GM21576 (cell line): ENCODE data around the gene FRMD7.
"Not testable (repeated sequence)": the region's sequence is repeated elsewhere in the genome, so short reads cannot be mapped to it uniquely, and the experiment has no call there.

ENCODE experiments used
- ATAC-seq: cut with Tn5 transposase; IDR thresholded peaks from one replicate; pipeline ENCODE4 v1.9.1; 2021; ENCODE audit warnings: mild to moderate bottlenecking, moderate library complexity; ENCODE audit not compliant: unreplicated experiment

FRMD7 gene, protein sequence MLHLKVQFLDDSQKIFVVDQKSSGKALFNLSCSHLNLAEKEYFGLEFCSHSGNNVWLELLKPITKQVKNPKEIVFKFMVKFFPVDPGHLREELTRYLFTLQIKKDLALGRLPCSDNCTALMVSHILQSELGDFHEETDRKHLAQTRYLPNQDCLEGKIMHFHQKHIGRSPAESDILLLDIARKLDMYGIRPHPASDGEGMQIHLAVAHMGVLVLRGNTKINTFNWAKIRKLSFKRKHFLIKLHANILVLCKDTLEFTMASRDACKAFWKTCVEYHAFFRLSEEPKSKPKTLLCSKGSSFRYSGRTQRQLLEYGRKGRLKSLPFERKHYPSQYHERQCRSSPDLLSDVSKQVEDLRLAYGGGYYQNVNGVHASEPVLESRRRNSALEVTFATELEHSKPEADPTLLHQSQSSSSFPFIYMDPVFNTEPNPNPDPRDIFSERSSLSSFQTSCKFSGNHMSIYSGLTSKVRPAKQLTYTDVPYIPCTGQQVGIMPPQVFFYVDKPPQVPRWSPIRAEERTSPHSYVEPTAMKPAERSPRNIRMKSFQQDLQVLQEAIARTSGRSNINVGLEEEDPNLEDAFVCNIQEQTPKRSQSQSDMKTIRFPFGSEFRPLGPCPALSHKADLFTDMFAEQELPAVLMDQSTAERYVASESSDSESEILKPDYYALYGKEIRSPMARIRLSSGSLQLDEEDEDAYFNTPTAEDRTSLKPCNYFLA

DNA sequence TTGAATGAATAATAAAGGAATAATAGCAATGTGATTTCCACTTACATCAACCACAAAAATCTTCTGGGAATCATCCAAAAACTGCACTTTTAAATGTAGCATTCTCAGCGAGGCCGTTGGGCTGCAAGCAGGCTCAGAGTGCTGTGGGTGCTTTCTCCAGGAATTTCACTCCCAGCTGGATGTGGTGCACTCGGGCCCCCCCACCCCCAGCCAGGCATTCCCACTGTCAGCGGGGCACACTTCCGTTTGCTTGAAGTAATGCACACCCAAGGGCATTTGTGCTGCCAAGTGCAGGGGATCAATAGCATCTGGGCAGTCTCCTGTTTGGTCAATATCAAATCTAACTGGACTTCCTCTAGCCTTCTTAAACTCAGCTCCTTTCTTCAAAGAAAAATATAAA, at the start of gene FRMD7:
FRMD7 (minus strand) TSS at position 278 of the 400 bp plus-strand sequence; CDS start at position 102, 176 bp downstream.
- ATAC-seq: no peak

DNA sequence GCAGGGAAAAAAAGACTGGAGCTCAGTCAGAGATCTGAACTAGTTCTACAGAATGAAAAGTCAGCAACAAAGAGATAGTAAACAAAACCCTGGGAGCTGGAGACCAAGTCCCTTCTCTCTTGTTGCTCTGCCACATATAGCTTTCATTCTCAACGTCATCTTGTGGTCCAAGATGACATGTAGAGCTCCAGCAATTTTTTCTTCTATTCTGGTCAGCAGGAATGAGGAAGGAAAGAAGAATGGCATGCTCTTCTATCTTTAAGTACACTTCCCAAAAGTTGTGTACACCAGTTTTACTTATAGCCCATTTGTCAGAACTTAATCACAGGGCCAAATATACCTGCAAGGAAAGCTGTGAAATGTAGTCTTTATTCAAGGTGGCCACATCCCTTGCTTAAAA, 45.8 kb upstream of the FRMD7 start:
- ATAC-seq: no peak

DNA sequence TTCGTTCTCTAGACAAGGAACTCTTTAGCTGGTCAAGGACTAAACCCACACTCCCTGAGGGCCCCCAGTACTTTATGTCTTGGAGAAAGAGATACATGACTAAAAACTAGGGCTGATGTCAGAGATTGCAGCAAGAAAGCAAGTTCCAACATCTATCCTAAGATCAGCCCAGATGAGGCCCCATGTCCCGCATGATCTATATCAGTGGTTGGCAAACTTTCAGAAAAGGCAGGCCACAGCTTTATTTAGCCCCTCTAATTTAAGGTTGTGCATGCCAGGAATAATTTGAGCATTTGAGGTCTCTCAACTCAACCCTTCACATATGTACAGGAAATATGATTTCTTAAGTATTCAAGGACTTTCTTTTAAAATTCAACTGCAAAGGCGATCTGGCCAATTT, 44.1 kb upstream of the FRMD7 start:
- no peak for ATAC-seq

DNA sequence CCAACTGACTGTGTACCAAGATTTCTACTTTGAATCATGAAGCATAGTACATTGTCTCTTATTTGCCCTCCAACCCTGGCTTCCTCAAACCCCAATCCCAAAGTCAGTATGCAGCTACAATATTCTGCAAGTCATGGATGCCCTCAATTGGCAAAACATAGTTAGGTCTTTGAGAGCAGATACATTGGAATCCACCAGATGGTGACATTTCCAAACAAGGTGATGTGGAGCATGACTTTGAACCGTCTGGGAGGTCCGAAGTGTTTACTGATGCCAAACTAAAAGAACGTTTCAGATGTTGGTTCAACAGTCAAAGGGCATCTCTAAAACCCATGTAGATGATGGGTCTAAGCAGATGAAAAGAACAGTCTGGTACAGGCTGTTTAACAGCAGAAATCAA, 43.7 kb upstream of the FRMD7 start:
- ATAC-seq: no peak

DNA sequence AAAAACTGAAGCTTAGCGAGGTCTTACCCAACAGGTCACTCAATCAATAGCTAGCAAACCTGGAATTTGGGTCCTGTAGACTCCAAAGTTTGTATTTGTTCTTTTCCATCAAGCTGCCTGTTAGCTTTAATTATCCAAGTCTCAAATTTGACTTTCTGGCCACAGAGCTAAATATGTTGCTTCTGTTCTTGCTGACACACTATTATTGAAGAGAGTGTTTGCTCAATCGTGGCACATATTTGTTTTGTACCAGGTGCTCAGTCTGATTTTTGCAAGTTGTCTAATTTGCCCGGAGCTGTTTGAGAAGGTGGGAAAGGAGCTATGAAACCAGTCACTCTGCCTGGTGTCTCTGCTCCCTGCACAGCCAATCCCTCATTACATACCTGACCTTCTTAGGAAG, 41.7 kb upstream of the FRMD7 start:
- ATAC-seq: no peak

DNA sequence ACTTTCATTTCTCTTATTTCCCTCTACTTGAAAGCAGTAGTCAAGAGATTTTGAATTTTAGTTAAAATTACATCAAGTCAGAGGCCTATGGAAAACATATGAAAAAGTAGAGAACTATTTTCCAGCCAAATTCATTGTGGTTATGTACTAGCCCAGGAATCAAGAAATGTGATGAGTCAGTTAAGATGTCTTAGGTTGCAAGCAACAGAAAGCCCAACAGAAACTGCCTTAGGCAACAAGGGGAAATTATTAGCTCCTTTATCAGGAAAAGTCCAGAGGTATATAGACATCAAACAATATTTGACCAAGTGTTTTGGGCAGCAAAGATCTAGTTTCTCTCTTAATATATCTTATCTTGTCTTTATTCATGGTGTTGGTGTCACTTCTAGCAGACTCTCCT, 37.8 kb upstream of the FRMD7 start:
- no peak for ATAC-seq

DNA sequence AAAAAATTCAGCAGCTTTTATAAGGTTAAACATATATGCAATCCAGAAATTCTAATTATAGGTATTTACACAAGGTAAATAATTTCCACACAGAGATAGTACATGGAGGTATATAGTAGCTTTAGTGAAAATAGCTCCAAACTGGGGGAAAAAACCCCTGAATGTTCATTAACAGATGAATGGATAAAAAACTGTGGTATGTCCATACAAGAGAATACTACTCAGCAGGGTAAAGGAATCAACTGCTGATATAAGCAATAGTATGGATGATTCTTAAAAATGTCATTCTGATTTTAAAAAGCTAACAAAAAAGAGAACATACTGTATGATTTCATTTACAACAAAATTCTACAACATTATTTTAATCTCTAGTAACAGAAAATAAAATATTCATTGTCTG, 37.2 kb upstream of the FRMD7 start:
- no peak for ATAC-seq

DNA sequence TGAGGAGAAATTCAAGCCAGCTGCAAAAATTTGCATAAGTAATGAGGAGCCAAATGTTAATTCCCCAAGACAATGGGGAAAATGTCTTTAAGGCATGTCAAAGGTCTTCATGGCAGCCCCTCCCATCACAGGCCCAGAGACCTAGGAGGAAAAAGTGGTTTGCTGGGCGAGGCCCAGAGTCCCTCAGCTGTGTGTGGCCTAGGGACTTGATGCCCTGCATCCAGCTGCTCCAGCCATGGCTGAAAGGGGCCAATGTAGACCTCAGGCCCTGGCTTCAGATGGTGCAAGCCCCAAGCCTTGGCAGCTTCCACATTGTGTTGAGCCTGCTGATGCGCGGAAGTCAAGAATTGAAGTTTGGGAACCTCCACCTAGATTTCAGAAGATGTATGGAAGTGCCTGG, 35.3 kb upstream of the FRMD7 start:
- not testable (repeated sequence) for ATAC-seq

DNA sequence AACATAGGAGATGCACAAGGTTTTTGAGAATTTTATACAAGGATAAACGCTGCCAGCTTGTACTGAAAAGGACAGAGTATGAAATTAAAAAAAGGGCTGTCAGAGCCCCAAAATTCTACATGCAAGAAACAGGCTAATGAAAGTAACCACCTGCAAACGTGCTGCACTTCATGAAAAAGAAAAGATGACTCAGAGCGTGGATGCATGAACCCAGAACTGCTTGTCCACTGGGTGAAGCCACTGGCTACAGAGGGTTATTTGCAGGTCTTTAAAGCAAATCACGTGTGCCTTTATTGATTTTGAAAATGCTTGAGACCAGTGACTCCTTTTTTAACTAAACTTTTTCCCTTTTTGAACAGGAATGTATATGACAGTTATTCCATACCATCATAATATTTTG, 25.3 kb upstream of the FRMD7 start:
- no peak for ATAC-seq

DNA sequence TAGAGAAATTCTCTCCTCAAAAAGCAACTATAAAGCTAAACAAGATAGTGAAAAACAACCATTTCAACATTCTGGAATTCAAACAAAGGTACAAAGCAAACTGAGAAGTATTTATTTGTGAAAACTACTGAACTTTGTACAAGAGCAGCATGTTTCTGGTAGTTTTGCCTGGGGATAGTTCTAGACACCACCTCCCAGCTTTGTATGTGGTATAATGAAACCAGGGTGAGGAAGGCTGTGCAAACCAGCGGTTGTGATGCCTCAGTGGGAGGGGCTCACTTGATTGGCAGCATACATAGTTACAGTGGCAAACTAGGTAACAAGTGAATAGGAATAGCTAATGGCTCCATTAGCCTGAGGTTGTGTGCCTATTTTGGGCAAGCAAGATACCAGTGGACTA, 18.6 kb upstream of the FRMD7 start:
- ATAC-seq: no peak

DNA sequence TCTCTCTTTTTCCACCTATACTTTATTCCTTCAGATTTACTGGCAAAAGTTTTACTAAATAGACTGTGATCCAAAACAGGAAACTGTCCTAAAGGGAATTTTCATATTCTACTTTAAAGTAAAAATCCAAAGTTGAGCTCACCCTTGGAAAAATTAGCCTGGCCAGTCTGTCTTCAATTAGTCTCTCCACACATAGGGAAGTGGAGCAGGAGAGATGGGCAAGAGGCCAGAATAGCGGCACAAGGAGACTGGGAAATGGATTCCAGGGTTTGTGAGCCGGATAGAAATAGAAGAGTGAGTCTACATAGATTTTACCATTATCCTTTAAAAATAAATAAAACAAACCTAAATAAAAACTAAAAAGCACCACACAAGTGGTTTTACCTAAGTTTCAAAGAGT, 16.2 kb upstream of the FRMD7 start:
- ATAC-seq: no peak

DNA sequence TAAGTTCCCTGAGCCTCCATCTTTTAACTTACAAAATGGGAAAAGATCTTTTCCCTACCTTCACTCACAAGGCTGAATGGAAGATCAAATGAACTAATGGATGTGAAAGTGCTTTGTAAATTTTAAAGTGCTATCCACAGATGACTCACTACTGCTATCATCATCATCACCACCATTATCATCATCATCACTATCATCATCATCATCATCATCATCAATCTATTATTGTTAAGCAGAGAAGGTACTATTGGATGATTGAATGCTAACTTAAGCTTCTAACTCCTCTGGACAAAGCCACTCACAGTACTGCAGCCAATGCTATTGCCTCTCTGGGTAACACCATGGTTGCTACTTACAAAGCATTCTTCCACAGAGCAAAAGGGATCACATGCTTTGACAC, 1.9 kb downstream of the FRMD7 start:
- ATAC-seq: no peak

DNA sequence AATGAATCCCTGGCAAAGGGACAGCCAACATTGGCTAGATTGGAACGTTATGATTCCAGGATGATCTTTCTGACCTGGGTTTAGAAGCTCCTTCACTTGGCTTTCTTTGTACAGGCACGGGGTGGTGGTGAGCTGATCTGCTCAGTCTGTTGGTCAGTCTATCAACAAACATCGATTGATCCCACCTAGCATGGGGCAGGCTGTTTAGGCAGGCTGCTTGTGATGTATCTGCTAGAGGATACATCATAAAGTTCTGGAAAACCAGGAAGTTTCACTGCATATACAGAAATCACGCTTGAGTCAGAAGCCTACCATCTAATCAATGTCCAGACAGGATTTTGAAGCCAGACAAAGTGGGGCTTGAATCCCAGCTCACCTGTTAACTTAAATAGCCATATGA, 6.9 kb downstream of the FRMD7 start:
- no peak for ATAC-seq

DNA sequence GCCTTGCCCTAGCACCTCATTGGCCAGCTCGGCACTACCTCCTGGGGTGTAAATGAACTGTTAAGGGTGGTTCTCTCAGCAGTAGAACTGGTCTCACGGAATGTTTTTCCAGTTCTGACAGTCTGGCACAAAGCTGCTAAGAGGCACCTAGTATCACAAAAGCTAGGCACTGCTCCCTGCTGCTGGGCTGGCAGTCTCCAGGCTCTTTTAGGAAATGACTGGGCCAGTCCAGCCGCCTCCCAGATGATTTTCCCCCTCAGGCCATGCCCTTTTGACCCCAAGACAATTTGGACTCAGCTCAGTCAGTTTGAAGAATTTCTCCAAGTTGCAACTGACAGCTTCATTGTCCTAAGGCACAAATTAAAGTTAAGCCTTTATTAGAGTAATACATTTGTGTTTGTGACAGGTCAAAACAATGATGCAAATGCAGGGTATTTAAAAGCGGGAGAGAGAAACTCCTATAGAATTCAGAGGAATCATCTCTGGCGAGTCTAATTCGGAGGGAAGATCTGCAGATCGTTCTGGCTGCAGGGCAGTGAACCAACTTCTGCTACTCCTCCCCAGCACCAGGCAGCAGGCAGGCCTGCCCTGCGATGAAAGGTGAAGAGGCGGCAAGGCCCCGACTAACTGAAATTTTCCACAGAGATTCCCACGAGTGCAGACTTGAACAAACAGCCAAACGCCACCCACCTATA, 7.9 kb downstream of the FRMD7 start:
- ATAC-seq: no peak

DNA sequence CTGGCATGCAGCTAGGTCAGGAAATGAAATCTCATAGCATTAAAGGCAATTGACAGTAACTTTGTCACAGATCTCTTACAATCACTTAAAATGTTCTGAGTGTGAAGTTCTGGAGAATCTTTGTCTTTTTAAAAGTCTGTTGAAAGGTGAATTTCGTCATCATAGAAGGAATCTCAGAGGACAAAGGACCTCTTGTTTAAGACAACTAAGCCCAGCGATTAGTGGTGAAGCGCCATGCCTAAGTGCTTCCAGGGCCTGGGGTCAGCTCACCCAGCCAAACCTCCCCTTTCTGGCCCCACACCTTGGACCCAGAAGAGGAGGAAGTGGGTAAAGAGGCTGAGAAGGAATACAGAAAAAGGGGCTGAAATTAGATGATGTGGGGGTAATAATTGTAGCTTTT, 8.5 kb downstream of the FRMD7 start:
- no peak for ATAC-seq

DNA sequence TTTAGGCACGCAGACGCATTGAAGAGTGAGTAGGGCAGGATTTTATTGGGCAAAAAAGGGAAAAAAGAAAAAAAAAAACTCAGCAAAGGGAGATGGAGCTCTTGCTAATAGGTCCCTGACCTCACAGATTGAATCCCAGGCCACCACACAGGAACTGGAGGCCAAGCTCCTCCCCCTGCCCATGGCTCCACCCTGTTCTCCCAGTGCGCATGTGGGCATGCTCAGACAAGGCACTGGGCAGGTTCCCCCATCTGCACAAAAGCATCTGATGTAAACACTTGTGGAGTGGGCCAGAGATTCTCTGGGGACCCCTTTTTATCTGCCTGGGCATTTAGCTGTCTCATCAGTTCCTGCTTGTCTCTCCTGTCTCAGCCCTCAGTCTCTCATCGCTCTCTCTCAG, 9.5 kb downstream of the FRMD7 start:
- no peak for ATAC-seq

DNA sequence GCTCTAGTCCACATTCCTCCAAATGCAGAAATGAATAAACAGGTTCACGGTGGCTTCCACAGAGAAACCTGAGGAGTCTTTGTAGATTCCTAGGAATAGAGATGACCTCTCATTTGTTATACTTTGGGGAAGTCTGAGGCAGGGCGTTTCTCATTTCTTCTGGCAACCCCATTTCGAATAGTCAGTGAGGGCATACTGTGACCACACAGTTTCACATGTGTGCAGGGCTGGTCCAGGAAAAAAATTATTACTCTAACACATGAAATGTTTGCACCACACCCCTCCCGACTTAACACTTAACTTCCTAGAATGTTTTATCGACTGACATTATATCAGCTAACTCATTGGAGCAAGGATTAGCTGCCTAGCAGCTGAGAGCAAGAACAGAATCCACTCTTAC, 12.0 kb downstream of the FRMD7 start:
- ATAC-seq: no peak

DNA sequence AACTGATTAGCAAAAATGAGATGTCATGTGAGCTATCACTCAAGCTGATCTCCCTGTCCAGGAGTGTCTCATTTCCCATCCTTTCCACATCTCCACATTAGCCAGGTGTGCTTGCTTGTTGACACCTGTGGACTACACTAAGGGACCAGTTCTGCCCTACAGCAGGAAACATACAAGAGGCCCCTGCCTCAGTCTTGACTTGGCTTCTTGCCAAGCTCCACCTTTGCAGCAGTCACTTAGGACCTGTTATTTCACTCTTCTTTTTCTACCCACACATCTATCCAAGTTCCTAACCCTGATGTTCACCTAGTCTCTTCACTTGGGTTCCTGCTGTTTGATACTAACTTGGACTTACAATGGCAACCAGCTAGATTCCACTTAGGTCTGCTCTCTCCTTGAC, 13.2 kb downstream of the FRMD7 start:
- no peak for ATAC-seq

DNA sequence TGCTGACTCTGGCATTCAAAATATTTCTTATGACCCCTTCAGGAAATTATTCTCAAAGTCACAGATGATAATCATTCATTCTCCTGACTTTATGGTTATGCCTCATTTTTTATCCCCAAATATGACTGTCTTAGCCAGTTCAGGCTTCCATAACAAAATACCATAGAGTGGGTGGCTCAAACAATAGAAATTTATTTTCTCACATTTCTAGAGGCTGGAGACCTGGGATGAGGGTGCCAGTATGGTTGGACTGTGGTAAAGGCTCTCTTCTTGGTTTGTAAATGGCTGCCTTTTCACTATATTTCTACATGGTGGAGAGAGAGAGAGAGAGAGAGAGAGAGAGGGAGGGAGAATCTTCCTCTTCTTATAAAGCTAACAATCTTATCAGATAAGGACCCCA, 20.5 kb downstream of the FRMD7 start:
- ATAC-seq: no peak

DNA sequence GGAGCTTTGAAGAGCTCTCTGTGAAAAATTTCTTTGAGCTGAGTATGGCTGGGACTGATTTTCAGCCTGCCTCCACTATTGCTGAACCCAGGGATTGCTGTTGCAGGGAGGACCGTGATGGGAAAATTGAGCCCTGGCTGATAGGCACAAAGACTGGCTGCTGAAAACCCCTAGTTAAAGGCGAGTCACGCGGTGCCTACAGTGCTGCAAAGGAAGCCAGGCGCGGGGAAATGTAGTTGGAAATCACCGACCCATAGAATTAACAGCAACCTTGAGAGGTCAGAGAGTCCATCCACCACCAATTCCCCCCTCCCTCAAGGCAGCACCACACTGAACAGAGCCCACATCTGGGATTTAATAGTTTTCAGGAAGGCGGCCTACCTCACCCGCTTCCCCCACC, 26.0 kb downstream of the FRMD7 start:
- ATAC-seq: no peak

DNA sequence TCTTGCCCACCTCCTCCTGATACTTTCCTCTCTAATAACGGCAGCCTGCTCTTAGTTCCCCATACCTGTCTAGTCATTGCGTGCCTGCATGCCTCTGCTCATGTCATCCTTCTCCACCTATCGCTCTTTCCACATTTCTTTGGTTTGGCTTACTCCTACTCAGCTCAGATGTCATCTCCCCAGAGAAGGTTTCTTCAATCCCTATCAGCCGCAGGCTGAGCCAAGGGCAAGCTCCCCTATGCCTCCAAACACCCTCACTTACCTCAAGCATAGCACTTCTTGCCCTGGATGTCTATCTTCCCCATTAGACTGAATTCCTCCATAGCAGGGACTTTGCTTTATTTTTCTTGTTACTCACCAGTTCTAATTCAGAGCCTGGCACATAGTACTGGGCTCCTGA, 26.6 kb downstream of the FRMD7 start:
- no peak for ATAC-seq

DNA sequence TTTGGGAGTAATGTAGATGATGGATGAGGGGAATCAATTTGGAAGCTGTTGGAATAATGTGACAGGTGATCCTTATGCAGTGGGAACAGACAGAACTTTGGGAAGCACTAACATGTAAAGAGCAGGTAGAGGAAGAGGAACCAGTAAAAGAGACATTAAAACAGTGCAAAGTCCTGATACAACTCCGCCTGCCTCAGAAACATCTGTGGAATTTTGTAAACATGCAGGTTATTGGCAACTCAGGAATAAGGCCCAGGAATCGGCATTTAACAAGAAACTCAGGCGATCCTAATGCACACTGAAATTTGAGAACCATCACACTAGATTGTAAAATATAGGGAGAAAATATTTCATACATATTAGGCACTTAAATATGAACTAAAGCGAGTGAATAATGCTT, 29.1 kb downstream of the FRMD7 start:
- ATAC-seq: not testable (repeated sequence)
